SK-N-SH (cell line): ENCODE data around the gene SMAD3. TPM values are rescaled to one million over a fixed set of nuclear protein-coding genes. Genes with fewer than 3 reads are reported as not detected.

Experiments
- CTCF ChIA-PET: fragments of 300-600, 350-600 bp; formaldehyde crosslinking; extraction: SDS; loops from one replicate; lab custom pipeline; 2021; lab: Yijun Ruan, JAX
- POLR2A ChIA-PET: fragments of 350-600 bp; sonication (Branson Sonifier 250); formaldehyde crosslinking; extraction: SDS; loops from one replicate; lab custom pipeline; 2020; ENCODE audit warnings: antibody characterized with exemption, inconsistent platforms; lab: Yijun Ruan, JAX
- DNase-seq: peaks from one replicate; pipeline ENCODE4 v3.0.0; 2012
- H2AFZ ChIP-seq: fragments of 200-600 bp; sonication (generic); 2 replicates; pipeline ENCODE4 v1.8.1; 2016; ENCODE audit warnings: antibody characterized with exemption, mild to moderate bottlenecking, low read depth
- H3F3A ChIP-seq: fragments of 200-600 bp; sonication (generic); replicated peaks from 2 replicates; pipeline ENCODE3; 2016; ENCODE audit warnings: antibody characterized with exemption, mild to moderate bottlenecking; ENCODE audit not compliant: insufficient read depth
- H3K27ac ChIP-seq, 2 experiments: fragments of 200-500 bp in 1 of 2; fragments of 200-600 bp in 1 of 2; sonication (Bioruptor generic) in 1 of 2; sonication (generic), shearing (Covaris generic) in 1 of 2; 2 replicates each; pipeline versions ENCODE4 v1.5.1 to v1.6.1; 2014 to 2016; ENCODE audit warnings: low read depth in 2 of 2, inconsistent platforms in 1 of 2, low read length in 1 of 2, mild to moderate bottlenecking in 1 of 2, mixed read lengths in 1 of 2
- H3K27me3 ChIP-seq: fragments of 200-600 bp; sonication (generic), shearing (Covaris generic); 2 replicates; pipeline ENCODE4 v1.6.1; 2016; ENCODE audit warnings: mixed run types; ENCODE audit not compliant: insufficient read depth
- H3K36me3 ChIP-seq, 2 experiments: fragments of 200-500 bp in 1 of 2; fragments of 200-600 bp in 1 of 2; sonication (Bioruptor generic) in 1 of 2; sonication (generic) in 1 of 2; replicated peaks in 1 of 2; 2 replicates each; pipeline versions ENCODE3 to v1.5.1; 2014 to 2016; ENCODE audit warnings: low read length in 1 of 2, mild to moderate bottlenecking in 1 of 2; ENCODE audit not compliant: insufficient read depth in 2 of 2, control insufficient read depth in 1 of 2
- H3K4me1 ChIP-seq, 2 experiments: fragments of 200-500 bp in 1 of 2; fragments of 200-600 bp in 1 of 2; sonication (Bioruptor generic) in 1 of 2; sonication (generic), shearing (Covaris generic) in 1 of 2; 2 replicates each; pipeline versions ENCODE4 v1.5.1 to v1.6.1; 2014 to 2016; ENCODE audit warnings: low read depth in 1 of 2, low read length in 1 of 2, mixed run types in 1 of 2; ENCODE audit not compliant: insufficient read depth in 2 of 2, control insufficient read depth in 1 of 2
- H3K4me2 ChIP-seq: fragments of 200-600 bp; sonication (generic), shearing (Covaris generic); 2 replicates; pipeline ENCODE4 v1.6.1; 2017; ENCODE audit warnings: mixed run types
- H3K4me3 ChIP-seq, 2 experiments: fragments of 200-500 bp in 1 of 2; fragments of 200-600 bp in 1 of 2; sonication (Bioruptor generic) in 1 of 2; sonication (generic), shearing (Covaris generic) in 1 of 2; 2 replicates each; pipeline versions ENCODE4 v1.5.1 to v1.8.1; 2014 to 2016; ENCODE audit warnings: low read depth in 2 of 2, inconsistent platforms in 1 of 2, low read length in 1 of 2, mild to moderate bottlenecking in 1 of 2, mixed read lengths in 1 of 2, moderate library complexity in 1 of 2
- H3K79me2 ChIP-seq: fragments of 200-600 bp; sonication (generic); 2 replicates; pipeline ENCODE4 v1.8.1; 2017; ENCODE audit warnings: mild to moderate bottlenecking; ENCODE audit not compliant: insufficient read depth
- H3K9ac ChIP-seq: fragments of 200-600 bp; sonication (generic); 2 replicates; pipeline ENCODE4 v1.6.1; 2017; ENCODE audit warnings: mixed run types
- H3K9me2 ChIP-seq: fragments of 200-600 bp; sonication (generic); 2 replicates; pipeline ENCODE4 v1.6.1; 2017; ENCODE audit warnings: mixed run types
- H3K9me3 ChIP-seq: fragments of 200-600 bp; sonication (generic); 2 replicates; pipeline ENCODE4 v1.6.1; 2017; ENCODE audit warnings: mixed run types, mild to moderate bottlenecking, moderate library complexity
- H4K20me1 ChIP-seq: fragments of 200-600 bp; sonication (generic); 2 replicates; pipeline ENCODE4 v1.6.1; 2017; ENCODE audit warnings: mild to moderate bottlenecking, mixed run types; ENCODE audit not compliant: insufficient read depth
- CHD2 ChIP-seq: fragments of 150-350 bp; IDR thresholded peaks from 2 replicates; pipeline ENCODE4 v1.6.1; 2018; ENCODE audit warnings: low read length; ENCODE audit not compliant: partially characterized antibody
- ELF1 ChIP-seq: IDR thresholded peaks from 2 replicates; pipeline ENCODE4 v1.4.0; 2012
- EP300 ChIP-seq, 2 experiments: IDR thresholded peaks; 2 replicates each; pipeline versions ENCODE4 v1.4.0 to v1.6.1; 2012; ENCODE audit warnings: borderline replicate concordance in 1 of 2, low read depth in 1 of 2, low read length in 1 of 2
- GATA2 ChIP-seq: sonication (generic); formaldehyde crosslinking; IDR thresholded peaks from 2 replicates; pipeline ENCODE4 v1.5.0; 2020; ENCODE audit warnings: mild to moderate bottlenecking, missing genetic modification reagents
- IRF3 ChIP-seq: fragments of 150-350 bp; IDR thresholded peaks from 2 replicates; pipeline ENCODE4 v1.6.1; 2016; ENCODE audit warnings: mild to moderate bottlenecking, low read depth, low read length
- JUND ChIP-seq: IDR thresholded peaks from 2 replicates; pipeline ENCODE4 v1.4.0; 2012
- NFIC ChIP-seq: IDR thresholded peaks from 2 replicates; pipeline ENCODE4 v1.4.0; 2012; ENCODE audit warnings: borderline replicate concordance
- NRF1 ChIP-seq: IDR thresholded peaks from 2 replicates; pipeline ENCODE4 v1.6.1; 2012; ENCODE audit warnings: low read depth, mild to moderate bottlenecking, low read length
- POLR2AphosphoS5 ChIP-seq: IDR thresholded peaks from 2 replicates; pipeline ENCODE4 v1.6.1; 2012; ENCODE audit warnings: low read depth, low read length
- RAD21 ChIP-seq: IDR thresholded peaks from 2 replicates; pipeline ENCODE4 v1.6.1; 2012; ENCODE audit warnings: mild to moderate bottlenecking, low read length
- RCOR1 ChIP-seq: fragments of 150-350 bp; IDR thresholded peaks from 2 replicates; pipeline ENCODE4 v1.6.1; 2017; ENCODE audit warnings: antibody characterized with exemption, low read length
- RFX5 ChIP-seq: IDR thresholded peaks from 2 replicates; pipeline ENCODE4 v1.6.1; 2012; ENCODE audit warnings: mild to moderate bottlenecking, improper control_type of control experiment, low read length
- RXRA ChIP-seq: IDR thresholded peaks from 2 replicates; pipeline ENCODE4 v1.4.0; 2012; ENCODE audit warnings: low read depth, mild to moderate bottlenecking, borderline replicate concordance
- SMC3 ChIP-seq: IDR thresholded peaks from 2 replicates; pipeline ENCODE4 v1.6.1; 2012; ENCODE audit warnings: low read depth, low read length, improper control_type of control experiment
- TEAD4 ChIP-seq: IDR thresholded peaks from 2 replicates; pipeline ENCODE4 v1.4.0; 2012; ENCODE audit warnings: mild to moderate bottlenecking, borderline replicate concordance; ENCODE audit not compliant: insufficient read depth
- ZBTB33 ChIP-seq: IDR thresholded peaks from 2 replicates; pipeline ENCODE4 v1.4.0; 2012; ENCODE audit warnings: low read depth, borderline replicate concordance
- WGBS: methylation state at CpG from one replicate; pipeline ENCODE4 v1.1.6; 2017; ENCODE audit warnings: low lambda C conversion rate; 5-methylcytosine and 5-hydroxymethylcytosine counted together
- polyA plus RNA-seq, 3 experiments: library from polyadenylated mRNA; depleted of rRNA; stranded (reverse); fragments of >200 nt; gene quantifications; 2 replicates each; pipeline ENCODE4 v1.2.3, GENCODE V29; 2012

Gene SMAD3
- polyA plus RNA-seq, 1 of the 3 experiments (the other 2 are of a cell fraction) = 19.5 TPM

GRCh38 chr15:67167091-67167490, 101.7 kb downstream of the SMAD3 start:
- Histone ChIP-seq H3K79me2 (peaks cover 25% of the 10 kb centered on the region), H2AFZ (no peak overlapping the region), H3K27ac (no peak overlapping the region), H3K9me2 (no peaks in the 10 kb centered on the region), H3K4me3 (no peak overlapping the region), H3K4me2 (no peak overlapping the region), H3K36me3 (peaks cover 13 to 22% of the 10 kb centered on the region in 2 experiments), H3K9me3 (no peaks in the 10 kb centered on the region), H4K20me1 (0 out of 2 replicates have a peak, but pooled peaks cover 5% of the 10 kb centered on the region), H3K4me1 (peaks cover 0 to 13% of the 10 kb centered on the region in 2 experiments; a peak in 2 of 4 replicates), H3K9ac (no peak overlapping the region), H3F3A (no peaks in the 10 kb centered on the region), H3K27me3 (no peaks in the 10 kb centered on the region)
- CTCF ChIA-PET = interaction anchor here (1.0 to 1.5 kb wide), 2 partner anchors 21 to 221 kb away, joined by 3 to 6 read pairs; no protein-coding TSS in a partner anchor
- POLR2A ChIA-PET = no interaction called here
- 96% methylated on average over 4 of the region's 4 CpGs for WGBS
- no peak for DNase-seq
- TF ChIP-seq ELF1 (no peak), JUND (no peak), RCOR1 (no peak), RFX5 (no peak), POLR2AphosphoS5 (no peak), NRF1 (no peak), ZBTB33 (no peak), SMC3 (no peak), IRF3 (no peak), GATA2 (CRISPR knock-in tag) (no peak), TEAD4 (no peak), CHD2 (no peak), RAD21 (no peak), RXRA (no peak)

GRCh38 chr15:67168694-67169093, 103.3 kb downstream of the SMAD3 start:
- H3F3A ChIP-seq = no peaks in the 10 kb centered on the region
- H3K4me1 ChIP-seq = peaks cover 0 to 13% of the 10 kb centered on the region in 2 experiments; a peak in 2 of 4 replicates
- H3K4me3 ChIP-seq = no peak overlapping the region

More at GRCh38 chr15:67168694-67169093, 103.3 kb downstream of the SMAD3 start:
- Histone ChIP-seq H3K9me2 (no peaks in the 10 kb centered on the region), H3K27ac (no peak overlapping the region), H3K36me3 (peaks cover 13 to 22% of the 10 kb centered on the region in 2 experiments), H3K79me2 (peaks cover 13% of the 10 kb centered on the region), H3K4me2 (no peak overlapping the region), H3K9me3 (no peaks in the 10 kb centered on the region), H2AFZ (no peak overlapping the region), H3K9ac (no peak overlapping the region), H3K27me3 (no peaks in the 10 kb centered on the region), H4K20me1 (no peaks in the 10 kb centered on the region)
- ChIA-PET CTCF (interaction anchor here (1.5 kb wide), 1 partner anchor 222 kb away, joined by 6 read pairs; no protein-coding TSS in a partner anchor), POLR2A (no interaction called here)
- no peak for DNase-seq
- WGBS = 89% methylated on average over 6 of the region's 6 CpGs
- TF ChIP-seq NFIC (no peak), ELF1 (no peak), SMC3 (no peak), EP300 (IDR thresholded peaks at IDR 0.05; ENCODE audit: borderline replicate concordance in 1 of 2, low read depth in 1 of 2, low read length in 1 of 2) (no peak)
